ENCODE results near the gene IARS2. TPM values are rescaled to one million over a fixed set of nuclear protein-coding genes. Genes with fewer than 3 reads are reported as not detected.

The IARS2 gene
- polyA plus RNA-seq, 1 donor from 2014 or later: 59.2 TPM

DNA sequence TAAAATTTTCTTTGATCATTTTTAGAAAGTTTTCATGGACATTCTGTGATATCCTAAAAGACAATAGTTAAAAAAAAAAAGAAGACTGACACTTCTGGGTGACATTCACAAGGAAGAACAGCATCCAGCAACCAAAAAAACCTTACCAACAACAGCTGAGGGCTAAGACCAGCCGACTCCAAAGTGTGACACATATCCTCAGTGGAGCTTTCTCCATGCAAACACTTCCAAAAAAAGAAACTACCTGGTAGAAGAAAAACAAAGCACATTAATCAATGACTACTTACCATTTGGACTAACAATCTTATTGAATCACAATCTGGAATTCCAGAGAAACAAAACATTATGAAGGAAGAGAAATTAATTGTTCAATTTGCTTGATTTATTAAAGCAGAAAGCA, 88.2 kb downstream of the IARS2 start:
- Histone ChIP-seq H3K79me2 (replicated peaks; ENCODE audit: insufficient read depth, low read length) (peaks cover 3% of the 10 kb centered on the region), H3K9me3 (ENCODE audit: low read length) (no peaks in the 10 kb centered on the region), H3K36me3 (ENCODE audit: insufficient read depth, low read length) (peaks cover 5% of the 10 kb centered on the region), H3K27me3 (ENCODE audit: insufficient read depth, low read depth, low read length) (no peaks in the 10 kb centered on the region), H3K9me2 (ENCODE audit: insufficient read depth, low read length) (no peaks in the 10 kb centered on the region), H3K4me3 (ENCODE audit: low read length) (no peak overlapping the region), H3K27ac (ENCODE audit: low read length) (no peak overlapping the region), H3K9ac (ENCODE audit: low read length) (no peak overlapping the region), H2AFZ (ENCODE audit: low read depth, low read length) (no peak overlapping the region), H4K20me1 (ENCODE audit: insufficient read depth) (no peaks in the 10 kb centered on the region), H3F3A (ENCODE audit: insufficient read depth, low read length, poor library complexity, severe bottlenecking) (no peaks in the 10 kb centered on the region), H3K4me2 (ENCODE audit: low read length) (no peak overlapping the region)
- TF ChIP-seq MXI1 (conservative IDR thresholded peaks at IDR 0.05; ENCODE audit: poor library complexity, severe bottlenecking) (no peak), EP300 (conservative IDR thresholded peaks at IDR 0.05; ENCODE audit: poor library complexity, severe bottlenecking) (no peak), TAF1 (IDR thresholded peaks at IDR 0.05; ENCODE audit: low read depth) (no peak)
- TF ChIP-seq, protein P1, sequence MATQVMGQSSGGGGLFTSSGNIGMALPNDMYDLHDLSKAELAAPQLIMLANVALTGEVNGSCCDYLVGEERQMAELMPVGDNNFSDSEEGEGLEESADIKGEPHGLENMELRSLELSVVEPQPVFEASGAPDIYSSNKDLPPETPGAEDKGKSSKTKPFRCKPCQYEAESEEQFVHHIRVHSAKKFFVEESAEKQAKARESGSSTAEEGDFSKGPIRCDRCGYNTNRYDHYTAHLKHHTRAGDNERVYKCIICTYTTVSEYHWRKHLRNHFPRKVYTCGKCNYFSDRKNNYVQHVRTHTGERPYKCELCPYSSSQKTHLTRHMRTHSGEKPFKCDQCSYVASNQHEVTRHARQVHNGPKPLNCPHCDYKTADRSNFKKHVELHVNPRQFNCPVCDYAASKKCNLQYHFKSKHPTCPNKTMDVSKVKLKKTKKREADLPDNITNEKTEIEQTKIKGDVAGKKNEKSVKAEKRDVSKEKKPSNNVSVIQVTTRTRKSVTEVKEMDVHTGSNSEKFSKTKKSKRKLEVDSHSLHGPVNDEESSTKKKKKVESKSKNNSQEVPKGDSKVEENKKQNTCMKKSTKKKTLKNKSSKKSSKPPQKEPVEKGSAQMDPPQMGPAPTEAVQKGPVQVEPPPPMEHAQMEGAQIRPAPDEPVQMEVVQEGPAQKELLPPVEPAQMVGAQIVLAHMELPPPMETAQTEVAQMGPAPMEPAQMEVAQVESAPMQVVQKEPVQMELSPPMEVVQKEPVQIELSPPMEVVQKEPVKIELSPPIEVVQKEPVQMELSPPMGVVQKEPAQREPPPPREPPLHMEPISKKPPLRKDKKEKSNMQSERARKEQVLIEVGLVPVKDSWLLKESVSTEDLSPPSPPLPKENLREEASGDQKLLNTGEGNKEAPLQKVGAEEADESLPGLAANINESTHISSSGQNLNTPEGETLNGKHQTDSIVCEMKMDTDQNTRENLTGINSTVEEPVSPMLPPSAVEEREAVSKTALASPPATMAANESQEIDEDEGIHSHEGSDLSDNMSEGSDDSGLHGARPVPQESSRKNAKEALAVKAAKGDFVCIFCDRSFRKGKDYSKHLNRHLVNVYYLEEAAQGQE (IDR thresholded peaks at IDR 0.05; ENCODE audit: borderline replicate concordance): no peak

DNA sequence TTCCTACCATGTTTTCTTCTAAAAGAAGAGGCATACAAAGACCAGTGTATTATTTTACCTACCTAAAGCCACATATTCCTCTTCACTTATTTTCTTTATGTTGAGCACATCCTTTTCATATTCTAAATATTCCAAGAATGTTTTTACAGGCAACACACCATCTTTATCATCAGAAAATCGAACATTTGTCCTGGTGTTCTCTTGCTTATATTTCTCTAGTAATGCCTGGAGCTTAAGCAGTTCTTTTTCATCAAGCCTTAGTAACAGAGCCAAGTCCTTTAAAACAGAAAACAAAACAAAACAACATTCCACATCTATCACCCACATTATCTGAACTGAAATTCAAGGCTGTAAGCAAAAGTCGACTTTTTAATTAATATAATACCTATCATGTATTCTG, 88.7 kb downstream of the IARS2 start:
- Histone ChIP-seq H3K79me2 (replicated peaks; ENCODE audit: insufficient read depth, low read length) (no peaks in the 10 kb centered on the region), H3K4me2 (ENCODE audit: low read length) (no peak overlapping the region), H3K27me3 (ENCODE audit: insufficient read depth, low read depth, low read length) (no peaks in the 10 kb centered on the region), H3K4me3 (ENCODE audit: low read length) (no peak overlapping the region), H3K27ac (ENCODE audit: low read length) (no peak overlapping the region), H3K9me3 (ENCODE audit: low read length) (no peaks in the 10 kb centered on the region), H2AFZ (ENCODE audit: low read depth, low read length) (no peak overlapping the region), H3K9ac (ENCODE audit: low read length) (no peak overlapping the region), H3K9me2 (ENCODE audit: insufficient read depth, low read length) (no peaks in the 10 kb centered on the region), H3F3A (ENCODE audit: insufficient read depth, low read length, poor library complexity, severe bottlenecking) (no peaks in the 10 kb centered on the region), H4K20me1 (ENCODE audit: insufficient read depth) (no peaks in the 10 kb centered on the region), H3K36me3 (ENCODE audit: insufficient read depth, low read length) (no peaks in the 10 kb centered on the region)
- TF ChIP-seq MXI1 (conservative IDR thresholded peaks at IDR 0.05; ENCODE audit: poor library complexity, severe bottlenecking) (no peak), SMC3 (conservative IDR thresholded peaks at IDR 0.05; ENCODE audit: poor library complexity) (no peak), EP300 (conservative IDR thresholded peaks at IDR 0.05; ENCODE audit: poor library complexity, severe bottlenecking) (no peak), EZH2 (IDR thresholded peaks at IDR 0.05; ENCODE audit: borderline replicate concordance, insufficient read depth, low read length, poor library complexity, severe bottlenecking) (no peak), POLR2AphosphoS5 (IDR thresholded peaks at IDR 0.05) (no peak), TAF1 (IDR thresholded peaks at IDR 0.05; ENCODE audit: low read depth) (no peak), RAD21 (conservative IDR thresholded peaks at IDR 0.05) (no peak)
- TF ChIP-seq, protein P2, sequence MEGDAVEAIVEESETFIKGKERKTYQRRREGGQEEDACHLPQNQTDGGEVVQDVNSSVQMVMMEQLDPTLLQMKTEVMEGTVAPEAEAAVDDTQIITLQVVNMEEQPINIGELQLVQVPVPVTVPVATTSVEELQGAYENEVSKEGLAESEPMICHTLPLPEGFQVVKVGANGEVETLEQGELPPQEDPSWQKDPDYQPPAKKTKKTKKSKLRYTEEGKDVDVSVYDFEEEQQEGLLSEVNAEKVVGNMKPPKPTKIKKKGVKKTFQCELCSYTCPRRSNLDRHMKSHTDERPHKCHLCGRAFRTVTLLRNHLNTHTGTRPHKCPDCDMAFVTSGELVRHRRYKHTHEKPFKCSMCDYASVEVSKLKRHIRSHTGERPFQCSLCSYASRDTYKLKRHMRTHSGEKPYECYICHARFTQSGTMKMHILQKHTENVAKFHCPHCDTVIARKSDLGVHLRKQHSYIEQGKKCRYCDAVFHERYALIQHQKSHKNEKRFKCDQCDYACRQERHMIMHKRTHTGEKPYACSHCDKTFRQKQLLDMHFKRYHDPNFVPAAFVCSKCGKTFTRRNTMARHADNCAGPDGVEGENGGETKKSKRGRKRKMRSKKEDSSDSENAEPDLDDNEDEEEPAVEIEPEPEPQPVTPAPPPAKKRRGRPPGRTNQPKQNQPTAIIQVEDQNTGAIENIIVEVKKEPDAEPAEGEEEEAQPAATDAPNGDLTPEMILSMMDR (IDR thresholded peaks at IDR 0.05; ENCODE audit: poor library complexity, severe bottlenecking): no peak
- TF ChIP-seq, protein P1 (IDR thresholded peaks at IDR 0.05; ENCODE audit: borderline replicate concordance): no peak
